BE2C (cell line): ENCODE results near the gene C3orf18.

Source experiments
- DNase-seq: peaks from one replicate; pipeline ENCODE4 v3.0.0-alpha.2; 2020
- H3K27me3 ChIP-seq: fragments of 250-450 bp; sonication (Bioruptor Pico); 2 replicates; pipeline ENCODE4 v1.5.1; 2020; ENCODE audit warnings: mild to moderate bottlenecking
- H3K36me3 ChIP-seq: fragments of 250-450 bp; sonication (Bioruptor Pico); 2 replicates; pipeline ENCODE4 v1.5.1; 2020; ENCODE audit warnings: mild to moderate bottlenecking
- H3K4me1 ChIP-seq: fragments of 250-450 bp; sonication (Bioruptor Pico); 2 replicates; pipeline ENCODE4 v1.5.1; 2020
- H3K4me3 ChIP-seq: 2 replicates; pipeline ENCODE4 v1.5.1; 2011; ENCODE audit warnings: low read depth, low read length
- H3K9me3 ChIP-seq: fragments of 250-450 bp; sonication (Bioruptor Pico); 2 replicates; pipeline ENCODE4 v1.5.1; 2020
- CTCF ChIP-seq: IDR thresholded peaks from 2 replicates; pipeline ENCODE4 v1.5.1; 2012; ENCODE audit warnings: mild to moderate bottlenecking, low read depth, low read length

The C3orf18 gene

DNA sequence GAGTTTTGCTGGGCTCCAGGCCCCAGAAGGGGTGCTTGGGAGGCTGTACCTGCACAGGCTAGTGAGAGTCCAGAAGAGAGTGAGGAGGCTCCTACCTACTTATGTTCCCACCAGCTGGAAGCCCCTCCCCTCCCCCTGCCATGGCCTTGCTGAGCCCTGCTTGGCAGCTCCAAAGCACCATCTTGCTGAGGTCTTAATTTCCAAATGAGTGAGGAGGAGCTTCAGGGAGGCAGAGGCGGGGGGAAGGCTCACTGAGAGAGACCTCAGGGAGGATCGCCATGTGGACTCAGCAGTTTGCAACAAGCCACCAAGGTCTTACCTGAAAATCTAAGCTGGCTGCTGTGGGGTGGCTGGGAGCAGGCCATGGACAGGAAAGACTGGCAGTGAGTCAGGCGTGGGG, 55.4 kb downstream of the C3orf18 start:
- no peaks in the 10 kb centered on the region for H3K27me3 ChIP-seq
- no peak for DNase-seq
- H3K4me1 ChIP-seq = peaks cover 20% of the 10 kb centered on the region
- no peaks in the 10 kb centered on the region for H3K36me3 ChIP-seq
- no peaks in the 10 kb centered on the region for H3K9me3 ChIP-seq
- no peak for TF ChIP-seq CTCF
- no peak overlapping the region for H3K4me3 ChIP-seq

DNA sequence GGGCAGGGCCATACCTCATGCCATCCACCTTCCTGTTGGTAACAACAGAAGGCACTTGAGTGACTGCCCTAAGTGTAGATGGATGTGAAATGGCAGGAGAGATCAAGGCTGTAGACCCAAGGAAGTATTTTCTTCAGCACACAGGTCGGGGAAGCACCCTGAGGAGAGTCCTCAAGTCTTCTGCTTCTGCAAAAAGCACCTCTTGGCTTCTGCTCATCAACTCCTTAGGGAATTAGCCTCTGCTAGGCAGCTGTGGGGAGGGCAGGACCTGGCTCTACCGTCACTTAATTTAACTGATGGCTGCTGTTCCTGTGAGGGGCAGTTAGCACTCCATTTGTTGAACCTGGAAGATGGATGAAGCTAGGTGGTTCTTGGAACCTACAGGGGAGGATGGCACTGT, 57.2 kb downstream of the C3orf18 start:
- no peak for DNase-seq
- no peaks in the 10 kb centered on the region for H3K27me3 ChIP-seq
- no peaks in the 10 kb centered on the region for H3K36me3 ChIP-seq
- no peak overlapping the region for H3K4me3 ChIP-seq
- peaks cover 15% of the 10 kb centered on the region for H3K4me1 ChIP-seq
- TF ChIP-seq CTCF = no peak
- no peaks in the 10 kb centered on the region for H3K9me3 ChIP-seq

DNA sequence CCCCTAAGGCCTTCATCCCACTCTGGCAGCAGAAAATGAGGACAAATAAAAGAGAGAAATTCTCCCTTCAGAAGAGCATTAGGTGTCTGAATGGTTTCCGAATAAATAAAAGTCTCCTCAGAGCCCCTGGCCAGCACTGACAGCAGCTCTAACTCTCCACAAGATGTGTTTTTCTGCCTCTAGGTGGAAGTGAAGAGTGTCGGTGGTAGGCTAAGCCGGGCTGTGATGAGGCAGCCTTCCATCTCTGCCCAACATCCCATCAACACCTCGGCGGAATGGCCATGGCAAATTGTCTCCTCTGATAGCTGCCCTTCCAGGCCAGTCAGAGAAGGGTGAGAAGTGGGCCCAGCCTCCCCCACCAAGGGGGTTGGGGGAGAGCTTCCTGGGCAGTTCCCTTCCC, 57.8 kb downstream of the C3orf18 start:
- Histone ChIP-seq H3K9me3 (no peaks in the 10 kb centered on the region), H3K36me3 (no peaks in the 10 kb centered on the region), H3K4me3 (no peak overlapping the region), H3K4me1 (peaks cover 9% of the 10 kb centered on the region), H3K27me3 (no peaks in the 10 kb centered on the region)
- no peak for DNase-seq
- no peak for TF ChIP-seq CTCF

- no peaks in the 10 kb centered on the region for H3K27me3 ChIP-seq
- no peak for TF ChIP-seq CTCF
- no peak for DNase-seq
- no peaks in the 10 kb centered on the region for H3K36me3 ChIP-seq
- no peaks in the 10 kb centered on the region for H3K9me3 ChIP-seq
- peaks cover 7% of the 10 kb centered on the region; the same call in 1 of the 2 replicates for H3K4me1 ChIP-seq
- no peak overlapping the region for H3K4me3 ChIP-seq
Measured at GRCh38 chr3:50508821-50509220, 58.7 kb downstream of the C3orf18 start.
